ENCODE results near the gene ITGB6. TPM values are rescaled to one million over a fixed set of nuclear protein-coding genes. Genes with fewer than 3 reads are reported as not detected.

The ITGB6 gene
- total RNA-seq, 1 experiment from 2014 or later: 7.2 TPM

DNA sequence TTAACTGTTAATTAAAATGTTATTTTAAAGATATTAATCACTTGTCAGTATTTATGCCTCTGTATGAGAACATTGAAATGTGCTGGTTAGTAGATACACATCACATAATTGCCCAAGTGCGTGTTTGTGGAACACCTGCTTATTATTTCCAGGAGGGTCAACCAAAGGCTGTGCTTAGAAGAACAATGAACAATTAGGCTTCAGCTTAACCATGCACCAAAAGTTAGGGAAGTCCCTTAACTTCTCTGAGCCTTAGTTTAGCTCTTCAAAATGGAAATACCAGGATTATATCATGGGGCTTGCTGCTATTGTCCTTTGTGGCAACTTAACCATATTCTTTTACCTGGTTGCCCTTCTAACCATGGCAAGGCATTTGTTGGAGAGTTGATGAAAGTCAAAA lies 94.7 kb downstream of the ITGB6 start:
- H4K20me1 ChIP-seq (ENCODE audit: low read length): no peaks in the 10 kb centered on the region
- H3K36me3 ChIP-seq (ENCODE audit: low read depth, low read length): no peaks in the 10 kb centered on the region
- ChIA-PET CTCF (no interaction called here), POLR2A (ENCODE audit: unreplicated experiment) (no interaction called here)
- no peaks in the 10 kb centered on the region for H3K9me2 ChIP-seq (replicated peaks; ENCODE audit: low read length)
- H3K4me1 ChIP-seq (ENCODE audit: insufficient read depth, low read length): peaks cover 4% of the 10 kb centered on the region; the same call in 1 of the 2 replicates
- no peaks in the 10 kb centered on the region for H3F3A ChIP-seq (ENCODE audit: low read length, unreplicated experiment)
- ATAC-seq (no peak), DNase-seq (no peak)
- no peak overlapping the region for H3K4me3 ChIP-seq (ENCODE audit: low read length)
- no peak overlapping the region for H3K4me2 ChIP-seq (ENCODE audit: low read length)
- no peaks in the 10 kb centered on the region for H3K9me3 ChIP-seq (ENCODE audit: low read length)
- no peak overlapping the region for H2AFZ ChIP-seq (ENCODE audit: low read length)
- intact Hi-C loops (cut with micrococcal nuclease): no loop called here
- no peaks in the 10 kb centered on the region for H3K27me3 ChIP-seq (ENCODE audit: low read length)
- TF ChIP-seq EZH2 (IDR thresholded peaks at IDR 0.05; ENCODE audit: low read length, unreplicated experiment): no peak
- TF ChIP-seq EZH2phosphoT487 (IDR thresholded peaks at IDR 0.05; ENCODE audit: borderline replicate concordance, low read length): no peak
- TF ChIP-seq, protein P1, sequence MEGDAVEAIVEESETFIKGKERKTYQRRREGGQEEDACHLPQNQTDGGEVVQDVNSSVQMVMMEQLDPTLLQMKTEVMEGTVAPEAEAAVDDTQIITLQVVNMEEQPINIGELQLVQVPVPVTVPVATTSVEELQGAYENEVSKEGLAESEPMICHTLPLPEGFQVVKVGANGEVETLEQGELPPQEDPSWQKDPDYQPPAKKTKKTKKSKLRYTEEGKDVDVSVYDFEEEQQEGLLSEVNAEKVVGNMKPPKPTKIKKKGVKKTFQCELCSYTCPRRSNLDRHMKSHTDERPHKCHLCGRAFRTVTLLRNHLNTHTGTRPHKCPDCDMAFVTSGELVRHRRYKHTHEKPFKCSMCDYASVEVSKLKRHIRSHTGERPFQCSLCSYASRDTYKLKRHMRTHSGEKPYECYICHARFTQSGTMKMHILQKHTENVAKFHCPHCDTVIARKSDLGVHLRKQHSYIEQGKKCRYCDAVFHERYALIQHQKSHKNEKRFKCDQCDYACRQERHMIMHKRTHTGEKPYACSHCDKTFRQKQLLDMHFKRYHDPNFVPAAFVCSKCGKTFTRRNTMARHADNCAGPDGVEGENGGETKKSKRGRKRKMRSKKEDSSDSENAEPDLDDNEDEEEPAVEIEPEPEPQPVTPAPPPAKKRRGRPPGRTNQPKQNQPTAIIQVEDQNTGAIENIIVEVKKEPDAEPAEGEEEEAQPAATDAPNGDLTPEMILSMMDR (conservative IDR thresholded peaks at IDR 0.05; ENCODE audit: low read depth, low read length): no peak
- no TSS peak for BruUV-seq (replicated peaks)
- no peak overlapping the region for H3K27ac ChIP-seq (ENCODE audit: low read length)
- H3K79me2 ChIP-seq (ENCODE audit: low read length): no peaks in the 10 kb centered on the region
- H3K9ac ChIP-seq (ENCODE audit: low read length): no peak overlapping the region

DNA sequence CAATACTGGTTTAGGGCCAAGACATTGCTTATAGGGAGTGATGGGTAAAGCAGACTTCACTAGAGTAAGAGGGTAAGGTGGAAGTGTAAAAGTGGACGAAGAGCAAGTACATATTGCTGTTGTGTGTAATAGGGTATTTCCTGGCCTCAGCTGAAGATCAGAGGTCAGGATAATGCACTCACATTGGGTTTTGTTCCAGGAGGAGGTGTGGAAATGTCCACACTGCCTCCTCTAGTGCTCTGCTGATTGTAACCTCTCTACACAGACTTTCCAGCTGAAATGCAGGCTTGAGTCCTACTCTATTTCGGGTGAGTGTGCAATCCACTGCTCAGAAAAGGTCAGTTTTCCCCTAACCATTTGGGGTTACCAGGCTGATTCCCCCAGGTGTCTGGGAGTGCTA lies 96.0 kb downstream of the ITGB6 start:
- Histone ChIP-seq H3K4me1 (ENCODE audit: insufficient read depth, low read length) (no peaks in the 10 kb centered on the region), H3K36me3 (ENCODE audit: low read depth, low read length) (no peaks in the 10 kb centered on the region), H3K4me2 (ENCODE audit: low read length) (no peak overlapping the region), H3K4me3 (ENCODE audit: low read length) (no peak overlapping the region), H3F3A (ENCODE audit: low read length, unreplicated experiment) (no peaks in the 10 kb centered on the region), H4K20me1 (ENCODE audit: low read length) (no peaks in the 10 kb centered on the region), H3K9me3 (ENCODE audit: low read length) (no peaks in the 10 kb centered on the region), H3K27ac (ENCODE audit: low read length) (no peak overlapping the region), H3K9ac (ENCODE audit: low read length) (no peak overlapping the region), H3K79me2 (ENCODE audit: low read length) (no peaks in the 10 kb centered on the region), H3K27me3 (ENCODE audit: low read length) (no peaks in the 10 kb centered on the region), H2AFZ (ENCODE audit: low read length) (no peak overlapping the region), H3K9me2 (replicated peaks; ENCODE audit: low read length) (no peaks in the 10 kb centered on the region)
- ATAC-seq: no peak
- intact Hi-C loops (cut with micrococcal nuclease): no loop called here
- POLR2A ChIA-PET (ENCODE audit: unreplicated experiment): no interaction called here
- DNase-seq: no peak
- no TSS peak for BruUV-seq (replicated peaks)
- TF ChIP-seq EZH2 (IDR thresholded peaks at IDR 0.05; ENCODE audit: low read length, unreplicated experiment): no peak
- TF ChIP-seq, protein P1 (conservative IDR thresholded peaks at IDR 0.05; ENCODE audit: low read depth, low read length): no peak
- no peak for TF ChIP-seq EZH2phosphoT487 (IDR thresholded peaks at IDR 0.05; ENCODE audit: borderline replicate concordance, low read length)
- CTCF ChIA-PET: no interaction called here

DNA sequence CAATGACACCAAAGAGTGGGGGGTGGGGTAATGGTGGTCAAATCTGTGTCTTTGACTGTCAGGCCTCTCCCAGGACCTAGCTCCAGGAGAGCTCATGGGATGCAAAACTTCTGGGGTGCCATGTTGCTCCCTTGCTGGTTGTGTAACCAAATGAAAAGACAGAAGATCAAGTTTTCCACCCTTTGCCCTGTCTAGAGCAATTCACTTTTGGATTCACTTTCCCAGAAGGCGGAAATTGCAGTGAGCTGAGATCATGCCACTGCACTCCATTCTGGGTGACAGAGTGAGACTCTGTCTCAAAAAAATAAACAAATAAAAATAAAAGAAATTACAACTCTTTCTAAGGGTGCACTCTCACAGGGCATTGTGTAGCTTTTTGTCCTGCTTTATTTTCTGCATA lies 102.7 kb downstream of the ITGB6 start:
- Histone ChIP-seq H3F3A (ENCODE audit: low read length, unreplicated experiment) (no peaks in the 10 kb centered on the region), H3K27me3 (ENCODE audit: low read length) (no peaks in the 10 kb centered on the region), H2AFZ (ENCODE audit: low read length) (no peak overlapping the region), H3K4me3 (ENCODE audit: low read length) (no peak overlapping the region), H3K4me1 (ENCODE audit: insufficient read depth, low read length) (no peaks in the 10 kb centered on the region), H3K9ac (ENCODE audit: low read length) (no peak overlapping the region), H3K79me2 (ENCODE audit: low read length) (no peaks in the 10 kb centered on the region), H3K4me2 (ENCODE audit: low read length) (no peak overlapping the region), H3K27ac (ENCODE audit: low read length) (no peak overlapping the region), H3K9me2 (replicated peaks; ENCODE audit: low read length) (no peaks in the 10 kb centered on the region), H4K20me1 (ENCODE audit: low read length) (no peaks in the 10 kb centered on the region), H3K36me3 (ENCODE audit: low read depth, low read length) (no peaks in the 10 kb centered on the region), H3K9me3 (ENCODE audit: low read length) (no peaks in the 10 kb centered on the region)
- BruUV-seq (replicated peaks): no TSS peak
- intact Hi-C loops (cut with micrococcal nuclease): no loop called here
- TF ChIP-seq EZH2phosphoT487 (IDR thresholded peaks at IDR 0.05; ENCODE audit: borderline replicate concordance, low read length) (no peak), EZH2 (IDR thresholded peaks at IDR 0.05; ENCODE audit: low read length, unreplicated experiment) (no peak)
- TF ChIP-seq, protein P1 (conservative IDR thresholded peaks at IDR 0.05; ENCODE audit: low read depth, low read length): no peak
- CTCF ChIA-PET: no interaction called here
- POLR2A ChIA-PET (ENCODE audit: unreplicated experiment): no interaction called here
- ATAC-seq (no peak), DNase-seq (no peak)
